GM10847 (cell line): ENCODE data around the gene CHST10.

Source experiments
- POLR2A ChIP-seq: IDR thresholded peaks from 2 replicates; pipeline ENCODE4 v1.6.1; 2011; ENCODE audit not compliant: insufficient read length; ENCODE audit errors: extremely low read depth

Gene CHST10

GRCh38 chr2:100404411-100404810 is 13.1 kb downstream of the CHST10 start:
- no peak for TF ChIP-seq POLR2A

GRCh38 chr2:100403722-100404121 is 13.7 kb downstream of the CHST10 start:
- no peak for TF ChIP-seq POLR2A

GRCh38 chr2:100401268-100401667 is 16.2 kb downstream of the CHST10 start:
- TF ChIP-seq POLR2A = no peak

GRCh38 chr2:100399714-100400113 is 17.8 kb downstream of the CHST10 start:
- TF ChIP-seq POLR2A = no peak

DNA sequence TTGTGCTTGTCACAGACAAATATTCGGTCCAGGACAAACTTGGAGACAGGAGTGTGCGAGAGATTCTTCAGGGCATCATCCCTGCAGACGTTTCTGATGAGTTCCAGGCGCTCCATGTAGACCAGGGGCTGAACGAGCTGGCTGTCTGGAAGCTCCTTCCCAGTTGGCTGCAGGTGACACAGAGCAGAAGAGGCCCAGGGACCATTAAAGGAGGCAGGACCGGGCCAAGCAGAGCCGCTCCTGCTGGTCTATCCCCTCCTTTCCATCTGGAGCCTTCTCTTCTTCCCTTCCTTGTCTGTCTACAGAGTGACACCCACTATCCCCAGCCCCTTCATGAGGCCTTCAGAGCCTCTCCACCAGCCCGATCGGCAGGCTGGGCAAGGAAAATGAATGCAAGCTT is 19.5 kb downstream of the CHST10 start:
- TF ChIP-seq POLR2A = no peak

DNA sequence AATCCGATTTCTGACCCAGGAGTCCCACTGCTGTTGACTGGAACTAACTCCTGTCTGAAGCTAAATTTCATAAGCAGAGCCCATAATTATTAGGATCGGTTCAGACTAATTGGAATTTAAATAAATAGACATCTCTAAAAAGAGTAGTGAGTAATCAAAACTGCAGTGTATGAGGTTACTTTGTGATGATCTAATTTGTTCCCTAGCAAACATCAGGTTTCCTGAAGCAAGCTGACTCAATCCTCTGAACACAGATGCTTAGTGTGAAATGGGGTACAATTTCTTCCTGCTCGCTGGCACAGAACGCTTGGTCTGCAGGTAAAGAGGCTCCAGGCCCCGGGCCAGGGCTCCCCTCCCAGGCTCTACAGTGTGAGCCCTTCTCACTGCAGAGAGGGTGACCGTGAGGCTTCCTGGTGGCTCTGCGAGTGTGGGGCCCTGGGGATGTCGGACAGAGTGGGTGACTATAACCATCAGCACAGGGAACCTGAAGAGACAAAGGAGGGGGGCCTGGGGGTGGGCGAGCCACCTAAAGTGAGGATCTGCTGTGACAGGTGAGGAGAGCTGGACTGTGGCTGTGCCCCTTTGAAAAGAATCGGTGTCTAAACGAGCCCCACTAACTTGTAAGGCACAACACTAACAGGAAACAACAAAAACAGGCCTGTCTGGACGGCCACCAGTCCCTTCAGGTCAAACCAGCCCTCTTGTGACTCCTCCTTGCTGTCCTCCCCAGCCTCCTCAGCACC is 20.2 kb downstream of the CHST10 start:
- TF ChIP-seq POLR2A = no peak

DNA sequence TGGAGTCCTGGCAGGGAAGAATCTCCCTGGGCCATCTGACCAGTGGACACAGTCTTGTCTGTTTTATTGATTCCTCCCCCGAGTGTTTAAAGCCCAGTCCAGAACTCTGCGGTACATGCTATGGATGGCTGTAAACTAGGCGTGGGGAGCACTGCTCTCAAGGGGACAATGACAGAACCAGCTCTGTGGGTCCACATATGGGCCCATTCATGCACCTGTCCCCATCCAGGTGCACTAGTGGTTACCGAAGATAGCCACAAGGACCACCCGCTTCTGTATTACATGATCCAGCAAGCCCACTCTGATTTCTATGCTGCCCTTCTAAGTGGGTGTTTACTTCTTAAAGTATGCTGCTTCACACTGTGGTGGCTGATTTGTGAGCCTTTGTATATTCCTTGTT is 21.0 kb downstream of the CHST10 start:
- TF ChIP-seq POLR2A = no peak

- no peak for TF ChIP-seq POLR2A
These were observed 21.7 kb downstream of the CHST10 start for GRCh38 chr2:100395532-100396350.

DNA sequence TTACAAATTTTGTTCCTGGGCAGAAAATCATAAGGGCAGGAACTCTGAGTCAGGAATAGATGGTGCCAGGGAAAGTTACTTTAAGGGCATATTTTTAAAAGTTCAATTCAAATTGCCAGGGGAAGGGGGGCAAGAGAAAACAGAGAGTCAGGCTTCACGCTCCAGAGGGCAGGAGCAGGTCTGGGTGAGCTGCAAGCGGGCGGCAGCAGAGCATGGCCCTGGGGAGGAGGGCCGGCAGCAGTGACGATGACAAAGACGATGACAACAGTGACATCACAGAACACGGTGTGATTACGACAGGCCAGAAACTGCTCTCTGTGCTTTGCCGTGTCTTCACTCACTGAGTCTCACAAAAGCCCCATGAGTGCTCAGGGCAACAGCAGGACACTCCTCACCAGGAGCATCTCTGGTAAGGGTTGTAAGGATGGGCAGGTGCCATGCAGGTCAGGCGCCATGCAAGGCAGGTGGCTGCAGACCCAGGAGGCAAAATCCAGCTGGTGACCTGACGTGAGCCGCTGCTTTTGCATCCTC is 23.3 kb downstream of the CHST10 start:
- TF ChIP-seq POLR2A = no peak

GRCh38 chr2:100393362-100393761 is 24.1 kb downstream of the CHST10 start:
- TF ChIP-seq POLR2A = no peak

- TF ChIP-seq POLR2A = no peak
These were observed 24.8 kb downstream of the CHST10 start for GRCh38 chr2:100392715-100393114.

GRCh38 chr2:100391735-100392515 is 25.5 kb downstream of the CHST10 start:
- no peak for TF ChIP-seq POLR2A

DNA sequence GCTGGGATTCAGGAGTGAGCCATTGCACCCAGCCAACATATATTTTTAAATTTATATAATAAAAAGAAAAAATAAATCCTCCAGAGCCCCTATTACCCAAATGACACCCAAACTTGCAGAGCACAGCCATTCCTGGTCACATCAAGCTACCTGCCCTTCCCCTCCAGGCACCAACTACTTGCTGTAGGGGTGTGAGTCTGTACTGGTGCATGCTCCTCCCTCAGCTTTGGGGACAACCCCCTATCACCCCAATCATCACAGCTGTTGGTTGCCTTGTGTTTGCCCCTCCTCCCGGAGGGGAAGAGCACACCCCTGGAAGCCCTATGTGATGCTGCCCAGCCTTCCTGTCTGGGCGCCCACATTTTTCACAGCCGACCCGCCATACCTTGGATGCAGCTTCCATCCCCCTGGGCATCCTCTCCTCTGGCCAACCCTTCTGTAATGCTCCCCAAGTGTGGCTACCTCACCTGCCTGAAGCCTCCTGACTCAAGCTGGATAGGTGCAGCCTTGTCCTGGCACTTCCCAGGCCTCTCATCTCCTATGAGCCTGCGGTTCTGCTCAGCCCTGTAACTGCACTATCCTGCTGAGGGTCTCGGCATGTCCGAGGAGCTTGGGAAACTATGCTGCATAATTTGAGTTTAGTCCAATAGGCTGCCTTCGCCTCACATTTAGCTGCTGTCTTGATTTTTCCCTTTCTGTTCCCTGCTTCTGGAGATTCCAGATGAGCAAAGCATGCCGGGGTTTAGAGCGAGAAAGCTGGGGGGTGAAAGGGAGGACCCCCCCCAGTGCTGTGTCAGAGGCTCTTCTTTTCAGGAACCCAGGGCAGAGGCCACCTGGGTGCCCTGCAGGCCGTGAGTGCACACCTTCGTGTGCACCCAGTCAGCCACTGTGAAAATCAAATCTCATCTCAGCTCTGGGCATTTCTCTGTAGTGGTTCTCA is 27.2 kb downstream of the CHST10 start:
- TF ChIP-seq POLR2A = no peak

- TF ChIP-seq POLR2A = no peak
These were observed 28.8 kb downstream of the CHST10 start for GRCh38 chr2:100388703-100389102.
